MM.1S (cell line): ENCODE data around the gene ARMC3.
"Not testable (repeated sequence)": the region's sequence is repeated elsewhere in the genome, so short reads cannot be mapped to it uniquely, and the experiment has no call there.

Experiments used
- DNase-seq: peaks from one replicate; pipeline ENCODE4 v3.0.0-alpha.2; 2015
- H2AFZ ChIP-seq: fragments of 300-600 bp; sonication (generic); 2 replicates; pipeline ENCODE4 v1.6.0; 2016; ENCODE audit warnings: antibody characterized with exemption, low read length
- H3F3A ChIP-seq: fragments of 300-600 bp; sonication (generic); 2 replicates; pipeline ENCODE4 v1.6.1; 2016; ENCODE audit warnings: mild to moderate bottlenecking, antibody characterized with exemption, low read length, moderate library complexity, mixed read lengths; ENCODE audit not compliant: insufficient read depth
- H3K27ac ChIP-seq: fragments of 300-600 bp; sonication (generic); 2 replicates; pipeline ENCODE4 v1.5.1; 2016; ENCODE audit warnings: mild to moderate bottlenecking, low read length
- H3K27me3 ChIP-seq: fragments of 300-600 bp; sonication (generic); replicated peaks from 2 replicates; pipeline ENCODE4 v1.6.0; 2016; ENCODE audit warnings: low read length; ENCODE audit not compliant: insufficient read depth
- H3K36me3 ChIP-seq: fragments of 300-600 bp; sonication (generic); replicated peaks from 2 replicates; pipeline ENCODE4 v1.6.1; 2016; ENCODE audit warnings: mild to moderate bottlenecking, low read length, mixed read lengths; ENCODE audit not compliant: insufficient read depth
- H3K4me1 ChIP-seq: fragments of 300-600 bp; sonication (generic); 2 replicates; pipeline ENCODE4 v1.6.1; 2016; ENCODE audit warnings: low read length, mixed read lengths
- H3K4me2 ChIP-seq: fragments of 300-600 bp; sonication (generic); 2 replicates; pipeline ENCODE4 v1.6.0; 2016; ENCODE audit warnings: low read depth, low read length
- H3K4me3 ChIP-seq: fragments of 300-600 bp; sonication (generic); 2 replicates; pipeline ENCODE4 v1.5.1; 2016; ENCODE audit warnings: low read length, mixed read lengths
- H3K79me2 ChIP-seq: fragments of 300-600 bp; sonication (generic); 2 replicates; pipeline ENCODE4 v1.6.1; 2016; ENCODE audit warnings: mixed run types, low read length, mixed read lengths
- H3K9ac ChIP-seq: fragments of 300-600 bp; sonication (generic); 2 replicates; pipeline ENCODE4 v1.6.1; 2016; ENCODE audit warnings: low read length, mixed read lengths
- H3K9me2 ChIP-seq: fragments of 300-600 bp; sonication (generic); replicated peaks from 2 replicates; pipeline ENCODE4 v1.6.1; 2016; ENCODE audit warnings: mild to moderate bottlenecking, low read length, mixed read lengths; ENCODE audit not compliant: insufficient read depth
- H3K9me3 ChIP-seq: fragments of 300-600 bp; sonication (generic); replicated peaks from 2 replicates; pipeline ENCODE4 v1.6.1; 2016; ENCODE audit warnings: mild to moderate bottlenecking, low read length, mixed read lengths; ENCODE audit not compliant: insufficient read depth
- H4K20me1 ChIP-seq: fragments of 300-600 bp; sonication (generic); 2 replicates; pipeline ENCODE4 v1.6.1; 2016; ENCODE audit warnings: mild to moderate bottlenecking, low read length, moderate library complexity, mixed read lengths; ENCODE audit not compliant: insufficient read depth
- CTCF ChIP-seq: fragments of 300-600 bp; sonication (generic); IDR thresholded peaks from 2 replicates; pipeline ENCODE4 v1.5.1; 2016; ENCODE audit warnings: antibody characterized with exemption, low read length, mixed read lengths
- EZH2 ChIP-seq: fragments of 300-600 bp; sonication (generic); optimal IDR thresholded peaks from 2 replicates; pipeline ENCODE3; 2017; ENCODE audit warnings: low read depth, mild to moderate bottlenecking, antibody characterized with exemption, low read length, mixed read lengths
- EZH2phosphoT487 ChIP-seq: fragments of 300-600 bp; sonication (generic); IDR thresholded peaks from 2 replicates; pipeline ENCODE4 v1.6.1; 2018; ENCODE audit warnings: antibody characterized with exemption, low read length

Gene ARMC3

GRCh38 chr10:23067939-23068775 is 140.3 kb downstream of the ARMC3 start:
- peak; percentile 72 for DNase-seq
- H3K27ac ChIP-seq, result no peak overlapping the region
- H3K9ac ChIP-seq, result no peak overlapping the region; the same call in 1 of the 2 replicates
- no peaks in the 10 kb centered on the region for H3K36me3 ChIP-seq
- H3F3A ChIP-seq, result no peaks in the 10 kb centered on the region
- H3K4me1 ChIP-seq, result no peaks in the 10 kb centered on the region
- H3K27me3 ChIP-seq, result no peaks in the 10 kb centered on the region
- H4K20me1 ChIP-seq, result no peaks in the 10 kb centered on the region
- no peaks in the 10 kb centered on the region for H3K9me3 ChIP-seq
- H3K9me2 ChIP-seq, result no peaks in the 10 kb centered on the region
- no peaks in the 10 kb centered on the region for H3K79me2 ChIP-seq
- peak overlapping the region; percentile 45 for H2AFZ ChIP-seq
- no peak for TF ChIP-seq EZH2phosphoT487
- TF ChIP-seq CTCF, result peak; percentile 88
- H3K4me3 ChIP-seq, result no peak overlapping the region
- H3K4me2 ChIP-seq, result no peak overlapping the region

- H3F3A ChIP-seq, result no peaks in the 10 kb centered on the region
- H3K4me1 ChIP-seq, result no peaks in the 10 kb centered on the region
- H3K27ac ChIP-seq, result no peak overlapping the region
- H3K79me2 ChIP-seq, result no peaks in the 10 kb centered on the region
- TF ChIP-seq CTCF (no peak), EZH2 (no peak), EZH2phosphoT487 (no peak)
- DNase-seq, result no peak
- H3K4me2 ChIP-seq, result no peak overlapping the region
- no peak overlapping the region for H3K9ac ChIP-seq
- H4K20me1 ChIP-seq, result no peaks in the 10 kb centered on the region
- H3K36me3 ChIP-seq, result no peaks in the 10 kb centered on the region
- no peaks in the 10 kb centered on the region for H3K9me2 ChIP-seq
- no peak overlapping the region for H3K4me3 ChIP-seq
- no peaks in the 10 kb centered on the region for H3K27me3 ChIP-seq
- no peak overlapping the region for H2AFZ ChIP-seq
- H3K9me3 ChIP-seq, result no peaks in the 10 kb centered on the region
These were observed 141.4 kb downstream of the ARMC3 start for GRCh38 chr10:23069019-23069815.

- not testable (repeated sequence) for H4K20me1 ChIP-seq, H3K9ac ChIP-seq, H3K4me1 ChIP-seq, H3K4me3 ChIP-seq, DNase-seq, H3K27me3 ChIP-seq, H3K79me2 ChIP-seq, H3K27ac ChIP-seq, H3F3A ChIP-seq, H2AFZ ChIP-seq, H3K9me2 ChIP-seq, H3K4me2 ChIP-seq, H3K36me3 ChIP-seq, H3K9me3 ChIP-seq
These were observed 142.4 kb downstream of the ARMC3 start for GRCh38 chr10:23070092-23070912.
